KMS-11 (cell line): ENCODE data around the gene ACKR4.

Source experiments
- H2AFZ ChIP-seq: fragments of 200-600 bp; sonication (generic); 2 replicates; pipeline ENCODE4 v1.6.1; 2016; ENCODE audit warnings: antibody characterized with exemption, mixed run types, low read depth
- H3K27ac ChIP-seq: fragments of 200-600 bp; sonication (generic); 2 replicates; pipeline ENCODE4 v1.6.1; 2016; ENCODE audit warnings: mild to moderate bottlenecking, mixed run types
- H3K27me3 ChIP-seq: fragments of 200-600 bp; sonication (generic); 2 replicates; pipeline ENCODE4 v1.6.1; 2017; ENCODE audit warnings: mild to moderate bottlenecking, low read depth, mixed run types, moderate library complexity; ENCODE audit not compliant: insufficient read depth
- H3K36me3 ChIP-seq: fragments of 200-600 bp; sonication (generic); 2 replicates; pipeline ENCODE4 v1.6.1; 2017; ENCODE audit warnings: mild to moderate bottlenecking, mixed run types; ENCODE audit not compliant: insufficient read depth
- H3K4me1 ChIP-seq: fragments of 200-600 bp; sonication (generic); 2 replicates; pipeline ENCODE4 v1.6.1; 2016; ENCODE audit warnings: mild to moderate bottlenecking, low read depth, mixed run types; ENCODE audit not compliant: poor library complexity, severe bottlenecking
- H3K4me2 ChIP-seq: fragments of 200-600 bp; sonication (generic); 2 replicates; pipeline ENCODE4 v1.7.0; 2016; ENCODE audit warnings: mild to moderate bottlenecking, mixed run types
- H3K4me3 ChIP-seq: fragments of 200-600 bp; sonication (generic); IDR thresholded peaks from 2 replicates; pipeline ENCODE4 v1.6.1; 2017; ENCODE audit warnings: low read depth, low read length, mixed read lengths; ENCODE audit not compliant: insufficient read depth
- H3K79me2 ChIP-seq: fragments of 200-600 bp; sonication (generic); 2 replicates; pipeline ENCODE4 v1.6.1; 2016; ENCODE audit warnings: low read depth, mixed run types; ENCODE audit not compliant: insufficient read depth
- H3K9ac ChIP-seq: fragments of 200-600 bp; sonication (generic); 2 replicates; pipeline ENCODE4 v1.6.1; 2016; ENCODE audit warnings: mild to moderate bottlenecking, mixed run types
- H4K20me1 ChIP-seq: fragments of 200-600 bp; sonication (generic); 2 replicates; pipeline ENCODE4 v1.6.1; 2016; ENCODE audit warnings: mild to moderate bottlenecking, mixed run types; ENCODE audit not compliant: insufficient read depth
- TF ChIP-seq, protein P1 (sequence below): fragments of 200-600 bp; sonication (generic); conservative IDR thresholded peaks from 2 replicates; pipeline ENCODE4 v1.6.1; 2017; ENCODE audit warnings: low read depth, mild to moderate bottlenecking, antibody characterized with exemption, low read length, moderate library complexity, mixed read lengths

The ACKR4 gene

DNA sequence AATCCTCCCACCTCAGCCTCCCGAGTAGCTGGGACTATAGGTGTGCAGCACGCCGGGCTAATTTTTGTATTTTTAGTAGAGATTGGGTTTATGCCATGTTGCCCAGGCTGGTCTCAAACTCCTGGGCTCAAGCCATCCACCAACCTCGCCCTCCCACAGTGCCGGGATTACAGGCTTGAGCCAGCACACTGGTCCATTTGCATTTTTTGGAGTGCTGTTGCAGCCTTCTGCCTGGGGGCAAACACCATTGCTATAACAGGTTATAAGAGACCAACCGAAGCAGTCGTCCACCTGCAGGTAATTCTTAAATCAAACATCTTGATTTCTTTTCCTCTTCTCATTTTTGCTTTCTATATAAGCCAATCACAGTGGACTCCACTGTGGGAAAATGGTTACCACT, 27.7 kb downstream of the ACKR4 start:
- H3K4me1 ChIP-seq = no peaks in the 10 kb centered on the region
- H3K27ac ChIP-seq = no peak overlapping the region
- H2AFZ ChIP-seq = no peak overlapping the region
- no peak overlapping the region for H3K9ac ChIP-seq
- H3K4me2 ChIP-seq = no peak overlapping the region
- H3K27me3 ChIP-seq = no peaks in the 10 kb centered on the region
- no peak overlapping the region for H3K4me3 ChIP-seq
- H3K79me2 ChIP-seq = no peaks in the 10 kb centered on the region
- TF ChIP-seq, protein P1, sequence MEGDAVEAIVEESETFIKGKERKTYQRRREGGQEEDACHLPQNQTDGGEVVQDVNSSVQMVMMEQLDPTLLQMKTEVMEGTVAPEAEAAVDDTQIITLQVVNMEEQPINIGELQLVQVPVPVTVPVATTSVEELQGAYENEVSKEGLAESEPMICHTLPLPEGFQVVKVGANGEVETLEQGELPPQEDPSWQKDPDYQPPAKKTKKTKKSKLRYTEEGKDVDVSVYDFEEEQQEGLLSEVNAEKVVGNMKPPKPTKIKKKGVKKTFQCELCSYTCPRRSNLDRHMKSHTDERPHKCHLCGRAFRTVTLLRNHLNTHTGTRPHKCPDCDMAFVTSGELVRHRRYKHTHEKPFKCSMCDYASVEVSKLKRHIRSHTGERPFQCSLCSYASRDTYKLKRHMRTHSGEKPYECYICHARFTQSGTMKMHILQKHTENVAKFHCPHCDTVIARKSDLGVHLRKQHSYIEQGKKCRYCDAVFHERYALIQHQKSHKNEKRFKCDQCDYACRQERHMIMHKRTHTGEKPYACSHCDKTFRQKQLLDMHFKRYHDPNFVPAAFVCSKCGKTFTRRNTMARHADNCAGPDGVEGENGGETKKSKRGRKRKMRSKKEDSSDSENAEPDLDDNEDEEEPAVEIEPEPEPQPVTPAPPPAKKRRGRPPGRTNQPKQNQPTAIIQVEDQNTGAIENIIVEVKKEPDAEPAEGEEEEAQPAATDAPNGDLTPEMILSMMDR = no peak
- H4K20me1 ChIP-seq = no peaks in the 10 kb centered on the region
- no peaks in the 10 kb centered on the region for H3K36me3 ChIP-seq

DNA sequence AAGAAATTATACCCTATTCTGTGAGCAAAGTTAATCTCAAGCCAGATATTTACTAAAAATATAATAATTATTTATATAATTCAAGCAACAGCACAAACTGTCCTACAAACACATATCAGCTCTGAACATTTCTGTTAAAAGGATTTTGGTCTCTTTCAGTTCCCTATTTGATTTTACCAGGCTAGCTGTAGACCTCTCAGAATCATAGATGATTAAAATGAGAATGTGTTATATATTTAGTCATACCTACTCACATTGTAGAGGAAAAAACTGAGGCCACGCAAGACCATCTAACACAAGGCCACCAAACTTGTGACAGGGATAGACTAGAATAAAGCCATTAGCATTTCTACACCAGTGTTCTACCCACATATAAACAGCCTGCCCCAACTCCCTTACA, 28.5 kb downstream of the ACKR4 start:
- Histone ChIP-seq H3K4me2 (no peak overlapping the region), H3K79me2 (no peaks in the 10 kb centered on the region), H3K27ac (no peak overlapping the region), H3K4me1 (no peaks in the 10 kb centered on the region), H3K9ac (no peak overlapping the region), H2AFZ (no peak overlapping the region), H4K20me1 (no peaks in the 10 kb centered on the region), H3K36me3 (no peaks in the 10 kb centered on the region), H3K4me3 (no peak overlapping the region), H3K27me3 (no peaks in the 10 kb centered on the region)
- TF ChIP-seq, protein P1 = no peak

DNA sequence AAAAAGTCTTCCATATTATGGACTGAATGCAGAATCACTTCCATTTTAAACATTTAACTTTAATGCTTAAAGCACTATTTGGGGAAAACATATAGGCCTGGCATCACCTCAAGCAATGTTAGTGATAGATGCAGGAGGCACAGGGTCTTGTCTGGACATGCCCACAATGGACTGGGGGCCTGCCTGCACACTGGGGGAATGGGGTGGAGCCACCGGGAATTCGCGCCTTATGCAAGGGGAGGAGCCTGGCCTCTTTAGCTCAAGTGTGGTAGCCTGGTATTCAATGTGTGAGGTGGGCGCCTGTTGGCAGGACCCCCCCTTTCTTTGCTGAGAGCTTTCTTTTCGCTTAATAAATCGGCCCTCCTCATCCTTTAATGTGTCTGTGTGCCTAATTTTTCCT, 29.9 kb downstream of the ACKR4 start:
- H4K20me1 ChIP-seq = no peaks in the 10 kb centered on the region; the same call in 1 of the 2 replicates
- no peak overlapping the region for H3K9ac ChIP-seq
- no peaks in the 10 kb centered on the region for H3K4me1 ChIP-seq
- H3K79me2 ChIP-seq = no peaks in the 10 kb centered on the region
- no peaks in the 10 kb centered on the region for H3K36me3 ChIP-seq
- H2AFZ ChIP-seq = no peak overlapping the region
- no peak overlapping the region for H3K4me3 ChIP-seq
- H3K27ac ChIP-seq = no peak overlapping the region
- TF ChIP-seq, protein P1 = no peak
- no peaks in the 10 kb centered on the region for H3K27me3 ChIP-seq
- H3K4me2 ChIP-seq = no peak overlapping the region

DNA sequence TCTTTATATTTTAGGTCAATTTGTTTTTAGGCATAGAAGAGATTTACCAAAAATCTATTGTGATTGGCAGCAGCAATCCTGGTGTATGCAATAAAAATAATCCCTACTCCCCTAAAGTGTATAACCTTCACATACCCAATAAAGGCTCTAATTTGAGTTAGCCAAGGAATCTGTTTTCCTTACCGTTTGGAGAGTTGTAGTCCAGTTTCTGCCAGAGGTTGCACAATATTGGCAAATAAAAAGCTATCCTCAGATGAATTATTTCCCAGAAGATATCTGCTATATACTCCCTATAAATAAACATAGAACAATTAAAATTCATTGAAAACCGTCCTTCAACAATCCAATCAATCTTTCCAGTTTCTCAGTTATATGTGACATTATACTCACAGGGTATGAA, 31.1 kb downstream of the ACKR4 start:
- Histone ChIP-seq H3K79me2 (no peaks in the 10 kb centered on the region), H2AFZ (no peak overlapping the region), H3K4me3 (no peak overlapping the region), H3K4me2 (no peak overlapping the region), H3K27me3 (no peaks in the 10 kb centered on the region), H3K36me3 (no peaks in the 10 kb centered on the region), H3K27ac (no peak overlapping the region), H3K9ac (no peak overlapping the region), H3K4me1 (no peaks in the 10 kb centered on the region), H4K20me1 (no peaks in the 10 kb centered on the region; the same call in 1 of the 2 replicates)
- TF ChIP-seq, protein P1 = no peak

DNA sequence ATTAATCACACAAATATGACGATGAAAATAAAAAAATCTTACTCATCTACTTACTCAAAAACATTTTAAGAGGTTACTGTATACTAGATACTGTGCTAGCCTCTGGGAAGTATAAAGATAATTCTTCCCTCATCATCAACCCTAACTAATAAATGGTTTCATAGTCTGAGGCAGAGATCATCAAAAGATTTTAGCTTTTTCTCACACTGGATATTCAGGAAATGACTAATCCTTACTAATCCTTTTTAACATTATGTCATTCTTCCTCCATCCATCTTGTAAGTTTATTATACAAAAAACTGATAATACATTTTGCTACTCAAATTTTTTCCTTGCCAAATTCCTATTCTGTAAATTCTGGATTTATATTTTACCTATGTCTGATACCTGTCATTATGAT, 32.9 kb downstream of the ACKR4 start:
- H3K4me2 ChIP-seq = no peak overlapping the region
- no peaks in the 10 kb centered on the region for H3K36me3 ChIP-seq
- no peak overlapping the region for H3K4me3 ChIP-seq
- no peaks in the 10 kb centered on the region for H3K79me2 ChIP-seq
- H3K27ac ChIP-seq = no peak overlapping the region
- TF ChIP-seq, protein P1 = no peak
- H3K4me1 ChIP-seq = no peaks in the 10 kb centered on the region
- H4K20me1 ChIP-seq = no peaks in the 10 kb centered on the region; the same call in 1 of the 2 replicates
- H3K9ac ChIP-seq = no peak overlapping the region
- H2AFZ ChIP-seq = no peak overlapping the region
- H3K27me3 ChIP-seq = no peaks in the 10 kb centered on the region
